OCI-LY1 (cell line): ENCODE data around the gene TAS2R3.

Experiments
- EZH2 ChIP-seq: fragments of 200-600 bp; sonication (generic), shearing (Covaris generic); IDR thresholded peaks from 2 replicates; pipeline ENCODE4 v1.8.0; 2017; ENCODE audit warnings: borderline replicate concordance, mixed run types, mild to moderate bottlenecking, antibody characterized with exemption, low read length, moderate library complexity, mixed read lengths
- TF ChIP-seq, protein P1 (sequence below): fragments of 200-600 bp; sonication (generic), shearing (Covaris generic); IDR thresholded peaks from 2 replicates; pipeline ENCODE4 v1.5.1; 2017; ENCODE audit warnings: mild to moderate bottlenecking, antibody characterized with exemption, low read length, moderate library complexity, mixed read lengths

DNA sequence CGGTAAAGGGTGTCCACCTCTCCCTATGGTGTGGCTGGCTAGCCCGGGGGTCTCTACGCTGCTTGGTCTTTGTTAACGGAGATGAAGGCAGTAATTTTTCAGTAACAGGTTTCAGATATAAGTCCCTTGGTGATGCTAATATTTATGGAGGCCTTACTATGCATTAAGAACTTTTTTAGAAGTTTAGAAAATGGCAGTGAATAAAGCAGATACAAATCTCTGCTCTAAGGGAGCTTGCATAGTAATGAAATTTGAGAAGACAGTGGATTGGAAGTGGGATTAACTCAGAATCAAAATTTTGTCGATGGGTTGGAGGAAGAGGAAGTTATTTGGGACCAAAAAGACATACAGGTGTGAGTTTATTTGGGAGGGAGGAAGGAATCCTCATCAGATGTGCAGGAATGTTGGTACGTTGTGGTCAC is 25.3 kb upstream of the TAS2R3 start:
- TF ChIP-seq, protein P1, sequence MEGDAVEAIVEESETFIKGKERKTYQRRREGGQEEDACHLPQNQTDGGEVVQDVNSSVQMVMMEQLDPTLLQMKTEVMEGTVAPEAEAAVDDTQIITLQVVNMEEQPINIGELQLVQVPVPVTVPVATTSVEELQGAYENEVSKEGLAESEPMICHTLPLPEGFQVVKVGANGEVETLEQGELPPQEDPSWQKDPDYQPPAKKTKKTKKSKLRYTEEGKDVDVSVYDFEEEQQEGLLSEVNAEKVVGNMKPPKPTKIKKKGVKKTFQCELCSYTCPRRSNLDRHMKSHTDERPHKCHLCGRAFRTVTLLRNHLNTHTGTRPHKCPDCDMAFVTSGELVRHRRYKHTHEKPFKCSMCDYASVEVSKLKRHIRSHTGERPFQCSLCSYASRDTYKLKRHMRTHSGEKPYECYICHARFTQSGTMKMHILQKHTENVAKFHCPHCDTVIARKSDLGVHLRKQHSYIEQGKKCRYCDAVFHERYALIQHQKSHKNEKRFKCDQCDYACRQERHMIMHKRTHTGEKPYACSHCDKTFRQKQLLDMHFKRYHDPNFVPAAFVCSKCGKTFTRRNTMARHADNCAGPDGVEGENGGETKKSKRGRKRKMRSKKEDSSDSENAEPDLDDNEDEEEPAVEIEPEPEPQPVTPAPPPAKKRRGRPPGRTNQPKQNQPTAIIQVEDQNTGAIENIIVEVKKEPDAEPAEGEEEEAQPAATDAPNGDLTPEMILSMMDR = no peak
- no peak for TF ChIP-seq EZH2
